H1 (cell line): ENCODE results near the gene SRRM3. TPM values are rescaled to one million over a fixed set of nuclear protein-coding genes. Genes with fewer than 3 reads are reported as not detected.

Experiments
- CTCF ChIA-PET: fragments of 300-600 bp; sonication (Branson Sonifier 250); formaldehyde crosslinking; loops from one replicate; lab custom pipeline; 2021; ENCODE audit not compliant: partially characterized antibody; lab: Charles Lee
- POLR2A ChIA-PET: fragments of 300-600 bp; sonication (Branson Sonifier 250); formaldehyde crosslinking; loops from one replicate; lab custom pipeline; 2021; ENCODE audit warnings: inconsistent platforms; ENCODE audit not compliant: partially characterized antibody; lab: Charles Lee
- DNase-seq, 2 experiments: peaks; one replicate each; pipeline versions ENCODE4 v3.0.0 to v3.0.0-alpha.2; 2010 to 2022; ENCODE audit warnings: low spot score in 2 of 2, low read depth in 1 of 2, mixed read lengths in 1 of 2
- FAIRE-seq: peaks from 2 replicates; lab custom pipeline; 2011; peaks lifted over from hg19 to GRCh38; lab: Jason Lieb, UNC
- H2AFZ ChIP-seq: 2 replicates; pipeline ENCODE4 v1.8.1; 2012; ENCODE audit warnings: low read length, inconsistent platforms
- H2AK5ac ChIP-seq: 2 replicates; pipeline ENCODE4 v1.6.1; 2013; ENCODE audit warnings: low read depth, low read length
- H2BK120ac ChIP-seq: replicated peaks from 2 replicates; pipeline ENCODE3; 2013; ENCODE audit warnings: low read depth, low read length, inconsistent platforms
- H2BK12ac ChIP-seq: 2 replicates; pipeline ENCODE4 v1.6.1; 2013; ENCODE audit warnings: low read depth, low read length
- H2BK15ac ChIP-seq: 2 replicates; pipeline ENCODE4 v1.6.1; 2013; ENCODE audit warnings: low read length
- H2BK20ac ChIP-seq: 2 replicates; pipeline ENCODE4 v1.6.1; 2013; ENCODE audit warnings: low read length
- H2BK5ac ChIP-seq: 2 replicates; pipeline ENCODE4 v1.6.1; 2013; ENCODE audit warnings: low read depth, low read length
- H3K14ac ChIP-seq: 2 replicates; pipeline ENCODE4 v1.6.1; 2013; ENCODE audit warnings: inconsistent platforms; ENCODE audit not compliant: insufficient read length
- H3K18ac ChIP-seq: 2 replicates; pipeline ENCODE4 v1.6.1; 2013; ENCODE audit warnings: low read length; ENCODE audit errors: extremely low read depth
- H3K23ac ChIP-seq: 2 replicates; pipeline ENCODE4 v1.6.1; 2013; ENCODE audit warnings: inconsistent platforms; ENCODE audit not compliant: insufficient read length
- H3K23me2 ChIP-seq: 2 replicates; pipeline ENCODE4 v1.6.1; 2013; ENCODE audit warnings: low read depth, low read length
- H3K27ac ChIP-seq: 2 replicates; pipeline ENCODE4 v1.6.1; 2011; ENCODE audit warnings: low read depth, low read length, inconsistent platforms
- H3K27me3 ChIP-seq, 4 experiments: replicated peaks in 1 of 4; 1 replicate in 1 of 4; 2 replicates in 3 of 4; pipeline versions ENCODE4 v1.6.1 to v1.8.1; 2011 to 2013; ENCODE audit warnings: low read length in 3 of 4, mild to moderate bottlenecking in 3 of 4, inconsistent platforms in 2 of 4, mixed read lengths in 2 of 4, moderate library complexity in 1 of 4; ENCODE audit not compliant: control insufficient read depth in 3 of 4, insufficient read depth in 3 of 4; ENCODE audit errors: extremely low read depth in 1 of 4
- H3K36me3 ChIP-seq, 4 experiments: 2 replicates each; pipeline versions ENCODE4 v1.6.1 to v1.8.1; 2011 to 2013; ENCODE audit warnings: mild to moderate bottlenecking in 4 of 4, low read length in 3 of 4, moderate library complexity in 2 of 4, control low read depth in 1 of 4, inconsistent platforms in 1 of 4; ENCODE audit not compliant: insufficient read depth in 4 of 4, control insufficient read depth in 2 of 4
- H3K4ac ChIP-seq: replicated peaks from 2 replicates; pipeline ENCODE3; 2013; ENCODE audit warnings: low read length, low read depth, mixed read lengths, inconsistent platforms; ENCODE audit not compliant: insufficient read length
- H3K4me1 ChIP-seq, 4 experiments: replicated peaks in 1 of 4; 1 replicate in 1 of 4; 2 replicates in 3 of 4; pipeline versions ENCODE4 v1.6.1 to v1.8.1; 2011 to 2013; ENCODE audit warnings: low read length in 3 of 4, inconsistent platforms in 2 of 4, mixed read lengths in 1 of 4; ENCODE audit not compliant: insufficient read depth in 4 of 4, control insufficient read depth in 3 of 4
- H3K4me2 ChIP-seq, 2 experiments: 2 replicates each; pipeline versions ENCODE4 v1.6.1 to v1.8.1; 2011 to 2013; ENCODE audit warnings: low read depth in 2 of 2, low read length in 2 of 2, control low read depth in 1 of 2, inconsistent platforms in 1 of 2, mild to moderate bottlenecking in 1 of 2; ENCODE audit not compliant: insufficient read depth in 1 of 2
- H3K4me3 ChIP-seq, 4 experiments: fragments of 200-600, 300-600 bp in 1 of 4; sonication (generic), shearing (Covaris generic), sonication (Bioruptor Twin) in 1 of 4; 2 replicates each; pipeline versions ENCODE4 v1.5.1 to v1.8.1; 2011 to 2016; ENCODE audit warnings: low read length in 4 of 4, low read depth in 3 of 4, control low read depth in 2 of 4, inconsistent platforms in 2 of 4, mild to moderate bottlenecking in 2 of 4, mixed read lengths in 1 of 4, moderate library complexity in 1 of 4; ENCODE audit not compliant: insufficient read depth in 2 of 4; ENCODE audit errors: extremely low read depth in 1 of 4
- H3K56ac ChIP-seq: replicated peaks from 2 replicates; pipeline ENCODE3; 2013; ENCODE audit warnings: low read depth, mild to moderate bottlenecking, mixed read lengths, low read length, inconsistent platforms; ENCODE audit not compliant: insufficient read length
- H3K79me1 ChIP-seq: 2 replicates; pipeline ENCODE4 v1.6.1; 2013; ENCODE audit warnings: low read depth, low read length, control low read depth
- H3K79me2 ChIP-seq, 2 experiments: 2 replicates each; pipeline versions ENCODE4 v1.6.1 to v1.8.1; 2012 to 2013; ENCODE audit warnings: low read length in 2 of 2, mild to moderate bottlenecking in 2 of 2, inconsistent platforms in 1 of 2; ENCODE audit not compliant: insufficient read depth in 2 of 2, control insufficient read depth in 1 of 2
- H3K9ac ChIP-seq, 4 experiments: replicated peaks in 1 of 4; 1 replicate in 1 of 4; 2 replicates in 3 of 4; pipeline versions ENCODE4 v1.6.1 to v1.8.1; 2011 to 2013; ENCODE audit warnings: low read depth in 3 of 4, low read length in 3 of 4, control low read depth in 2 of 4, mild to moderate bottlenecking in 2 of 4, moderate library complexity in 2 of 4, inconsistent platforms in 1 of 4; ENCODE audit errors: extremely low read depth in 1 of 4
- H3K9me3 ChIP-seq, 2 experiments: 2 replicates each; pipeline versions ENCODE4 v1.6.1 to v1.8.1; 2012 to 2013; ENCODE audit warnings: mild to moderate bottlenecking in 2 of 2, moderate library complexity in 2 of 2, control low read depth in 1 of 2, inconsistent platforms in 1 of 2, low read depth in 1 of 2, low read length in 1 of 2, mixed read lengths in 1 of 2; ENCODE audit not compliant: insufficient read depth in 2 of 2
- H4K20me1 ChIP-seq, 2 experiments: replicated peaks in 1 of 2; 2 replicates each; pipeline versions ENCODE3 to v1.8.1; 2011 to 2013; ENCODE audit warnings: inconsistent platforms in 2 of 2, low read length in 2 of 2, mild to moderate bottlenecking in 1 of 2; ENCODE audit not compliant: insufficient read depth in 2 of 2, control insufficient read depth in 1 of 2
- H4K5ac ChIP-seq: 2 replicates; pipeline ENCODE4 v1.6.1; 2013; ENCODE audit warnings: low read length, low read depth, mixed read lengths, inconsistent platforms; ENCODE audit not compliant: insufficient read length
- H4K8ac ChIP-seq: 2 replicates; pipeline ENCODE4 v1.8.0; 2013; ENCODE audit warnings: mild to moderate bottlenecking, moderate library complexity, low read length, inconsistent platforms; ENCODE audit not compliant: insufficient read depth; ENCODE audit errors: extremely low read depth
- H4K91ac ChIP-seq: replicated peaks from 2 replicates; pipeline ENCODE3; 2013; ENCODE audit warnings: low read length, mixed read lengths, inconsistent platforms; ENCODE audit not compliant: insufficient read length
- POLR2A ChIP-seq, 2 experiments: IDR thresholded peaks; 1 replicate in 1 of 2; 2 replicates in 1 of 2; pipeline ENCODE4 v1.6.1; 2011; ENCODE audit warnings: low read depth in 2 of 2, low read length in 2 of 2, mild to moderate bottlenecking in 2 of 2; ENCODE audit errors: control extremely low read depth in 1 of 2
- SRF ChIP-seq: IDR thresholded peaks from 2 replicates; pipeline ENCODE4 v1.6.1; 2011; ENCODE audit warnings: mild to moderate bottlenecking, low read depth, low read length, moderate library complexity
- WGBS, 2 experiments: shearing (Covaris generic) in 1 of 2; methylation state at CpG; one replicate each; pipeline versions ENCODE4 v1.1.6 to v1.1.7; 2013 to 2015; ENCODE audit warnings: low lambda C conversion rate in 2 of 2, mixed read lengths in 2 of 2, inconsistent platforms in 1 of 2, low coverage in 1 of 2, missing lambda C conversion rate in 1 of 2; ENCODE audit not compliant: insufficient replicate concordance in 2 of 2, insufficient coverage in 1 of 2, insufficient read length in 1 of 2; ENCODE audit errors: extremely low coverage in 1 of 2, missing lambda C conversion rate in 1 of 2; 5-methylcytosine and 5-hydroxymethylcytosine counted together
- polyA plus RNA-seq, 7 experiments: library from polyadenylated mRNA; depleted of rRNA in 3 of 7; stranded (reverse) in 5 of 7; unstranded in 2 of 7; fragments of >200 nt in 5 of 7; fragments of 200-250 nt in 2 of 7; gene quantifications; 1 replicate in 5 of 7; 2 replicates in 1 of 7; 4 replicates in 1 of 7; pipeline versions ENCODE4 v1.2.1 to v1.2.3, GENCODE V29; 2011 to 2013; ENCODE audit warnings: missing spikeins in 2 of 7, mixed read lengths in 2 of 7
- total RNA-seq: library from RNA; stranded (reverse); fragmentation: NEBNext Ultra II Directional; extraction: Animal tissue kit (Norgen Biotek cat#: 25700); gene quantifications from 2 replicates; pipeline ENCODE4 v1.2.1, GENCODE V29; 2021

SRRM3 gene
- total and polyA plus RNA-seq, 2 of the 8 experiments (the other 6 are each of a cell fraction or from before 2014, with no cell fraction given): 10.4 to 17.4 TPM

DNA sequence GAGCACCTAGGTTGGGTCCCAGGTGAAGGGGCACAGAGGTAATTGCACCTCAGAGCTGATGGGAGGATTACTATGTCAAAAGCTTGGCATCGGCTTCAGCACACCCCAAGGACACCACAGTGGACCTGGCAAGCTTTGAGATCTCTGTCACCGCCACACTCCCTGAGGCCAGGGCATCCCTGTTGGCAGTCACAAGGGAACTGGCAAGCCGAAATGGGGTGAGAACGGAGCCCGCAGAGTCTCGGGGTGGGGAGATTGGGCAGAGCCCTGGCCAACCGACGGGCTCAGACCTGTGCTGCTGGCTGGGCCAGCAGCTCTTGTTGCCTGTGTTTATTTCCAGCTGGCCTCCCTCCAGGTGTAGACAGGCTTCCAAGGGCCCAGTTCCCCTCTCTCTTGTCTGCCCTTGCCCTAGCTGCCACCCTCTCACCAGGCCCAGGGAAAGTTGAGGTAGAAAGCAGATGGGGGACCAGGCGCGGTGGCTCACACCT lies 103.2 kb downstream of the SRRM3 start:
- Histone ChIP-seq H2BK15ac (no peak overlapping the region; the same call in 1 of the 2 replicates), H3K9ac (no peak overlapping the region), H4K20me1 (no peaks in the 10 kb centered on the region), H3K4me2 (0 out of 4 replicates have a peak overlapping the region, but pooled peaks of 1 of the 2 experiments have one; percentile 4), H3K79me2 (no peaks in the 10 kb centered on the region), H3K27me3 (peaks cover 0 to 6% (median 4%) of the 10 kb centered on the region in 4 experiments; a peak in 3 of 7 replicates), H3K79me1 (no peaks in the 10 kb centered on the region), H2AK5ac (peak overlapping the region; percentile 25; the same call in 1 of the 2 replicates), H3K9me3 (no peaks in the 10 kb centered on the region; a peak in 1 of 4 replicates), H3K4me3 (no peak overlapping the region), H3K36me3 (no peaks in the 10 kb centered on the region), H3K27ac (no peak overlapping the region), H3K56ac (no peak overlapping the region), H2BK5ac (no peak overlapping the region), H3K14ac (no peak overlapping the region), H2BK120ac (no peak overlapping the region), H4K8ac (no peak overlapping the region; the same call in 1 of the 2 replicates), H3K18ac (no peak overlapping the region), H3K23me2 (peaks cover 4% of the 10 kb centered on the region; the same call in 1 of the 2 replicates), H4K5ac (peak overlapping the region; percentile 20), H3K23ac (no peak overlapping the region), H4K91ac (peak overlapping the region; percentile 47), H2BK20ac (0 out of 2 replicates have a peak overlapping the region, but pooled peaks have one; percentile 43), H2BK12ac (no peak overlapping the region), H2AFZ (no peak overlapping the region), H3K4ac (no peak overlapping the region), H3K4me1 (peaks cover 0 to 8% (median 3%) of the 10 kb centered on the region in 4 experiments; a peak in 2 of 7 replicates)
- FAIRE-seq: no peak
- CTCF ChIA-PET: interaction anchor here (0.9 to 20.9 kb wide), 6 partner anchors 9 to 128 kb away, joined by 3 to 426 read pairs (median 8); no protein-coding TSS in a partner anchor
- DNase-seq: no peak
- no peak for TF ChIP-seq SRF
- TF ChIP-seq POLR2A (IDR thresholded peaks at IDR 0.05; ENCODE audit: control extremely low read depth in 1 of 2, low read depth in 2 of 2, low read length in 2 of 2): 0 out of 3 replicates have a peak, but pooled peaks of 1 of the 2 experiments have one; percentile 20
- POLR2A ChIA-PET: interaction anchor here (0.6 to 4.5 kb wide), 8 partner anchors 9 to 134 kb away, joined by 3 to 31 read pairs (median 6); no protein-coding TSS in a partner anchor
- 97% methylated on average over 10 of the region's 10 CpGs; no CpG with 5 or more reads in 1 of the 2 experiments for whole genome bisulfite sequencing, 2 experiments
